ENCODE data around the gene PTBP1. TPM values are rescaled to one million over a fixed set of nuclear protein-coding genes. Genes with fewer than 3 reads are reported as not detected.

Gene PTBP1
- total and polyA plus RNA-seq, 9 of the 15 experiments (the other 6 are each of a cell fraction or from before 2014, with no cell fraction given): 14.0 to 759 (median 234) TPM

DNA sequence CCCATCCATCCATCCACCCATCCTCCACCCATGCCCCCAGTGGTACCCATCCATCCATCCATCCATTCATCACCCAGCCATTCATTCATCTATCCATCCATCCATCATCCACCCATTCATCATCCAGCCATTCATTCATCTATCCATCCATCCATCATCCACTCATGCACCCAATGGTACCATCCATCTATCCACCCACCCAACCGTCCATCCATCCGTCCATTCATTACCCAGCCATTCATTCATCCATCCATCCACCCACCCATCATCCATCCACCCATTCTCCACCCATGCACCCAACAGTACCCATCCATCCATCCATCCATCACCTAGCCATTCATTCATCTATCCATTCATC is 19.2 kb downstream of the PTBP1 start (continued):
- TF ChIP-seq NRF1 (conservative IDR thresholded peaks at IDR 0.05 in 1 of 2, IDR thresholded peaks at IDR 0.05 in 1 of 2): no peak
- no peak for TF ChIP-seq KDM5B (IDR thresholded peaks at IDR 0.05; ENCODE audit: insufficient replicate concordance, low read depth, low read length)
- TF ChIP-seq SIN3B (IDR thresholded peaks at IDR 0.05; ENCODE audit: low read depth): no peak
- TF ChIP-seq SUPT5H (IDR thresholded peaks at IDR 0.05): peak; percentile 47
- TF ChIP-seq, protein P1, sequence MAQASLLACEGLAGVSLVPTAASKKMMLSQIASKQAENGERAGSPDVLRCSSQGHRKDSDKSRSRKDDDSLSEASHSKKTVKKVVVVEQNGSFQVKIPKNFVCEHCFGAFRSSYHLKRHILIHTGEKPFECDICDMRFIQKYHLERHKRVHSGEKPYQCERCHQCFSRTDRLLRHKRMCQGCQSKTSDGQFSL (CRISPR knock-in tag; IDR thresholded peaks at IDR 0.05): no peak
- TF ChIP-seq, protein P1 (tag; IDR thresholded peaks at IDR 0.05): no peak
- TF ChIP-seq RUNX1 (IDR thresholded peaks at IDR 0.05; ENCODE audit: low read depth): no peak
- TF ChIP-seq, protein P2, sequence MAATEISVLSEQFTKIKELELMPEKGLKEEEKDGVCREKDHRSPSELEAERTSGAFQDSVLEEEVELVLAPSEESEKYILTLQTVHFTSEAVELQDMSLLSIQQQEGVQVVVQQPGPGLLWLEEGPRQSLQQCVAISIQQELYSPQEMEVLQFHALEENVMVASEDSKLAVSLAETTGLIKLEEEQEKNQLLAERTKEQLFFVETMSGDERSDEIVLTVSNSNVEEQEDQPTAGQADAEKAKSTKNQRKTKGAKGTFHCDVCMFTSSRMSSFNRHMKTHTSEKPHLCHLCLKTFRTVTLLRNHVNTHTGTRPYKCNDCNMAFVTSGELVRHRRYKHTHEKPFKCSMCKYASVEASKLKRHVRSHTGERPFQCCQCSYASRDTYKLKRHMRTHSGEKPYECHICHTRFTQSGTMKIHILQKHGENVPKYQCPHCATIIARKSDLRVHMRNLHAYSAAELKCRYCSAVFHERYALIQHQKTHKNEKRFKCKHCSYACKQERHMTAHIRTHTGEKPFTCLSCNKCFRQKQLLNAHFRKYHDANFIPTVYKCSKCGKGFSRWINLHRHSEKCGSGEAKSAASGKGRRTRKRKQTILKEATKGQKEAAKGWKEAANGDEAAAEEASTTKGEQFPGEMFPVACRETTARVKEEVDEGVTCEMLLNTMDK (IDR thresholded peaks at IDR 0.05; ENCODE audit: borderline replicate concordance, insufficient read depth, low read depth, low read length, poor library complexity, severe bottlenecking): no peak
- TF ChIP-seq, protein P3, sequence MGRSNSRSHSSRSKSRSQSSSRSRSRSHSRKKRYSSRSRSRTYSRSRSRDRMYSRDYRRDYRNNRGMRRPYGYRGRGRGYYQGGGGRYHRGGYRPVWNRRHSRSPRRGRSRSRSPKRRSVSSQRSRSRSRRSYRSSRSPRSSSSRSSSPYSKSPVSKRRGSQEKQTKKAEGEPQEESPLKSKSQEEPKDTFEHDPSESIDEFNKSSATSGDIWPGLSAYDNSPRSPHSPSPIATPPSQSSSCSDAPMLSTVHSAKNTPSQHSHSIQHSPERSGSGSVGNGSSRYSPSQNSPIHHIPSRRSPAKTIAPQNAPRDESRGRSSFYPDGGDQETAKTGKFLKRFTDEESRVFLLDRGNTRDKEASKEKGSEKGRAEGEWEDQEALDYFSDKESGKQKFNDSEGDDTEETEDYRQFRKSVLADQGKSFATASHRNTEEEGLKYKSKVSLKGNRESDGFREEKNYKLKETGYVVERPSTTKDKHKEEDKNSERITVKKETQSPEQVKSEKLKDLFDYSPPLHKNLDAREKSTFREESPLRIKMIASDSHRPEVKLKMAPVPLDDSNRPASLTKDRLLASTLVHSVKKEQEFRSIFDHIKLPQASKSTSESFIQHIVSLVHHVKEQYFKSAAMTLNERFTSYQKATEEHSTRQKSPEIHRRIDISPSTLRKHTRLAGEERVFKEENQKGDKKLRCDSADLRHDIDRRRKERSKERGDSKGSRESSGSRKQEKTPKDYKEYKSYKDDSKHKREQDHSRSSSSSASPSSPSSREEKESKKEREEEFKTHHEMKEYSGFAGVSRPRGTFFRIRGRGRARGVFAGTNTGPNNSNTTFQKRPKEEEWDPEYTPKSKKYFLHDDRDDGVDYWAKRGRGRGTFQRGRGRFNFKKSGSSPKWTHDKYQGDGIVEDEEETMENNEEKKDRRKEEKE (IDR thresholded peaks at IDR 0.05; ENCODE audit: borderline replicate concordance in 1 of 2, control insufficient read depth in 1 of 2, low read depth in 2 of 2, low read length in 1 of 2): peak in 1 of 2 experiments; percentile 85; a peak in 2 of 4 replicates

Data from K562 (cell line).